ENCODE results near the gene CBY3. TPM values are rescaled to one million over a fixed set of nuclear protein-coding genes. Genes with fewer than 3 reads are reported as not detected.
"Not testable (repeated sequence)": the region's sequence is repeated elsewhere in the genome, so short reads cannot be mapped to it uniquely, and the experiment has no call there.

The CBY3 gene
- total RNA-seq, 1 experiment from 2014 or later, result not detected

GRCh38 chr5:179678223-179679013 is 2.4 kb downstream of the CBY3 start:
- peak; percentile 93 for DNase-seq (ENCODE audit: low read depth)

- peak; percentile 46 for DNase-seq (ENCODE audit: low read depth)
Observed at GRCh38 chr5:179668391-179668790, 12.4 kb downstream of the CBY3 start.

GRCh38 chr5:179661647-179662046 is 19.2 kb downstream of the CBY3 start:
- DNase-seq (ENCODE audit: low read depth), result not testable (repeated sequence)

- DNase-seq (ENCODE audit: low read depth), result peak; percentile 36
Observed at GRCh38 chr5:179658179-179658856, 22.5 kb downstream of the CBY3 start.

GRCh38 chr5:179657302-179658178 is 23.3 kb downstream of the CBY3 start:
- not testable (repeated sequence) for DNase-seq (ENCODE audit: low read depth)

- not testable (repeated sequence) for DNase-seq (ENCODE audit: low read depth)
Observed at GRCh38 chr5:179653135-179653534, 27.7 kb downstream of the CBY3 start.

GRCh38 chr5:179650245-179650644 is 30.6 kb downstream of the CBY3 start:
- not testable (repeated sequence) for DNase-seq (ENCODE audit: low read depth)

GRCh38 chr5:179649166-179649703 is 31.6 kb downstream of the CBY3 start:
- DNase-seq (ENCODE audit: low read depth), result not testable (repeated sequence)

- no peak for DNase-seq (ENCODE audit: low read depth)
Observed at GRCh38 chr5:179648410-179648809, 32.4 kb downstream of the CBY3 start.

GRCh38 chr5:179644766-179645165 is 36.1 kb downstream of the CBY3 start:
- DNase-seq (ENCODE audit: low read depth), result not testable (repeated sequence)

GRCh38 chr5:179643141-179643920 is 37.5 kb downstream of the CBY3 start:
- not testable (repeated sequence) for DNase-seq (ENCODE audit: low read depth)

- not testable (repeated sequence) for DNase-seq (ENCODE audit: low read depth)
Observed at GRCh38 chr5:179642626-179643025, 38.2 kb downstream of the CBY3 start.

GRCh38 chr5:179641745-179642144 is 39.1 kb downstream of the CBY3 start:
- not testable (repeated sequence) for DNase-seq (ENCODE audit: low read depth)

- not testable (repeated sequence) for DNase-seq (ENCODE audit: low read depth)
Observed at GRCh38 chr5:179639296-179639695, 41.5 kb downstream of the CBY3 start.

GRCh38 chr5:179634370-179635172 is 46.3 kb downstream of the CBY3 start:
- DNase-seq (ENCODE audit: low read depth), result not testable (repeated sequence)

GRCh38 chr5:179633501-179634369 is 47.1 kb downstream of the CBY3 start:
- not testable (repeated sequence) for DNase-seq (ENCODE audit: low read depth)
